ENCODE results near the gene INTS4.
"Not testable (repeated sequence)": the region's sequence is repeated elsewhere in the genome, so short reads cannot be mapped to it uniquely, and the experiment has no call there.

Gene INTS4

DNA sequence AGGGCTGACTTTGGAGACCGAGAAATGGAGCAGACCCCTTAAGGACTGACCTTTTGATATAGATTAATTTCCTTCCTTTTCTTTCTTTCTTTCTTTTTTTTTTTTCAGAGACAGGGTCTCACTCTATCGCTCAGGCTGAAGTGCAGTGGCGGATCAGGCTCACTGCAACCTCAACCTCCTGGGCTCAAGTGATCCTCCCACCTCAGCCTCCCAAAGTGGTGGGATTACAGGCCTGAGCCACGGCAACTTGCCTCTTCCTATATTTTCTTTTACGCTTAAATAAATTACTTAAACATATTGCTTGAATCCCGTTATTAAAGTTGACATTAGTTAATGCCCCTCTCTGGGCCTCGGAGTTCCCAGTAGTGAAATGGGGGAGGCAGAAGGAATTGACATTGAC lies 29.0 kb upstream of the INTS4 start:
- no peak for DNase-seq

DNA sequence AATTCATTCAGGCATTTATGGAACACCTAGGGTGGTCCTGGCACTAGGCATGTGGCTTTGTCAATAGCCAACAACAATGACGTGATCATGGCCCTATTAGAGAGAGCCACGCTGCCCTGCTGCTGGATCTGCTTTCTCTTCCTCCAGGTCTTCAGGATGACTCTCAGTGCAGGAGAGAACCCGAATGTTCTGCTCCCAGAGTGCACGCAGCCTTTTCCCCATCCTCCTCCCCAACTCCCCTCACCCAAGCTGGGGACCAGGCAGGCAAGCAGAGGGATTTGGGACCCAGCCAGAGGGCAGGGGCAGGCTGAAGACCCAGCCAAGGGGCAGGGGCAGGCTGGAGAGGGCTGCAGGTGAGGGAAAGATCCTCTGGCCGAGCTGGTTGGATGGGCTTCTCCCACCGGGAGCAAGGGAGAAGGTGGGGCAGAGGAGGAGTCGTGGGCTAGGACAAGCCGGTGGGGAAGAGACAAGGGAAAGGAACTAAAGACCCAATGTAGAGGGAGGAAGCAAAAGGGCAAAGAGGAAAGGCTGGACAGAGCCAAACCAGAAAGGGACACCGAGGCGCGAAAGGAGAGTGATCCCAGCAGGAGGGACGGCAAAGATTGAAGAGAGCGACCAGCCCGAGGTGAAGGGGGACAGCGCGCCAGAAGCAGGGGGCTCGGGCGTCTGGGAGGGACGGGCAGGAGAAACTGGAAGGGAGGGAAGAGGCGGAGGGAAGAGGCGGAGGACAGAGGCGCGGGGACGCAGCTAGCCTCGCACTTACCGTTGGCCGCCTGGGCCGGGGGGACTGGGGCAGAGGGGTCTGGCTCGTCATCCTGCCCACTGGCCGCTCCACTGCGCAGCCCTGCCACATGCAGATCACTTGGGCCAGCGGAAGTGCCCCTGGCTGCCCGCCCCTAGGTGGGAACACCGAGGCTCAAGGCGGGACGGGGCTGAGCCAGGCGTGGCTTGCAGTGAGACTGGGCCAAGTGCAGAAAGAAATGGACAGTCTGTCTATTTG lies 28.2 kb upstream of the INTS4 start, which contains the start of gene KCTD14:
KCTD14 (minus strand) TSS at position 880 of the 1,000 bp plus-strand sequence; CDS start at position 853, 27 bp downstream.
- DNase-seq: no peak

GRCh38 chr11:78021611-78022010 lies 27.1 kb upstream of the INTS4 start:
- no peak for DNase-seq

GRCh38 chr11:78020246-78020645 lies 25.8 kb upstream of the INTS4 start:
- no peak for DNase-seq

GRCh38 chr11:78019808-78020207 lies 25.3 kb upstream of the INTS4 start:
- DNase-seq: no peak

- DNase-seq: no peak
Measured at GRCh38 chr11:78015878-78016277, 21.4 kb upstream of the INTS4 start.

DNA sequence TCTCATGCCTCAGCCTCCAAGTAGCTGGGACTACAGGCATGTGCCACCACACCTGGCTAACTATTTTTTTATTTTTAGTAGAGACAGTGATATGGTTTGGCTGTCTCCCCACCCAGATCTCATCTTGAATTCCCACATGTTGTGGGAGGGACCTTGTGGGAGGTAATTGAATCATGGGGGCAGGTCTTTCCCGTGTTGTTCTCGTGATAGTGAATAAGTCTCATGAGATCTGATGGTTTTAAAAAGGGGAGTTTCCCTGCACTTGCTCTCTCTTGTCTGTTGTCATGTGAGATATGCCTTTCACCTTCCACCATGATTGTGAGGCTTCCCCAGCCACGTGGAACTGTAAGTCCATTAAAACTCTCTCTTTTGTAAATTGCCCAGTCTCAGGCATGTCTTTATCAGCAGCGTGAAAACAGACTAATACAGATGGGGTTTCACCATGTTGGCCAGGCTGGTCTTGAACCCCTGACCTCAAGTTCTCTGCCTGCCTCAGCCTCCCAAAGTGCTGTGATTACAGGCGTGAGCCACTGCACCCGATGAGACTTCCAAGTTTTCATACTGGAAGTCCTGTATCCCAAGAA lies 20.6 kb upstream of the INTS4 start:
- DNase-seq: not testable (repeated sequence)

- DNase-seq: no peak
Measured at GRCh38 chr11:78011301-78011700, 16.8 kb upstream of the INTS4 start.

GRCh38 chr11:78010755-78011154 lies 16.3 kb upstream of the INTS4 start:
- DNase-seq: no peak

DNA sequence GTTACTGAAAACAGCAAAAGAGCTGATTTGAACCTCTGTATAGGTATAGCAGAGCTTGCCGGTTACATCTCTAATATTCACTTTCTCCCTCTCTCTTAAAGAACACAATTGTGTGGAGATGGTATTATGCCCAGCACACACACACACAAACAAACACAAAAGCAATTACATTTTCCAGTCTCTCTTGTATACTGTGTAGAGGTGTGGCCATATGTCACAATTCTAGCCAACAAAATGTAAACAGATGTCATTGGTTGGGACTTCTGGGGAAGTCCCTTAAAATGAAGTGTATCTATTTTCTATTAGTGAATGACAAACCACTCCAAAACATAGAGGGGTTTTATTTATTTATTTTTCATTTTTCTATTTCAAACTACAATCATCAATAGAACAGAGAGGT lies 15.8 kb upstream of the INTS4 start:
- no peak for DNase-seq

DNA sequence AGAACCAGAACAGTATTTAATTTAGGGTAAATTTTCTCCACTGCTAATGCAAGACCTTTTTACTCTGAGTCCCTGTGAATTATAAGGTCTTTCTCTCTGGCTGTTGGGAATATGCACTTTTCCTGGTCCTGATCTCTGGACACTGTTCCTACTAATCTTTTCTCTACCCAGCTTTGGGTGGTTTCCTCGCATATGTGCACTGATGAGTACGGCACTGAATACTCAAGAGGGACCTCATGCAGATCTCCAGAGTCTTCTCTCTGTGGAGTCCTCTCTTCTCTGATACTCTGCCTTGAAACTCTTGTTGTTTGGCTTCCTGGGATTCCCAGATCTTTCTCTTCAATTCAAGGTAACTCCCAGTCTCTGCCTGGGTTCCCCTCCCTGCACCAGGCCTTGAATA lies 14.6 kb upstream of the INTS4 start:
- DNase-seq: no peak

DNA sequence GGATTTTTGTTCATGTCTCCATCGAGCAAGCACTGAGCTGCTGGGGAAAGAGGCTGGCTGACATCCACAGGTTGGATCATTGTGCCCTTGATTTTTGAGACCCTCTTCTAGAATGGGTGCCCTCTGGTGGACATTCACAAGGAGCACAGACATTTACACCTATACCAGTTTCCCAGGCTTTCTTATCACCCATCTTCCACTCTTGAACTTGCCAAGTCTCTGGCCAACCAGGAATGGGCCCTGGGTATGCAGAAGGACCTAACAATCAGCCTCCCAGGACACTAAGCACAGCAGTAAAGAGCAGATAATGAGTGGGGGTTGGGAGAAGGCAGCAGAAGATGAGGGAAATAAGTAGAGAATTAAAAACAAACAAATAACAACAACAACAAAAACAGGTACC lies 5.7 kb upstream of the INTS4 start:
- DNase-seq: peak; percentile 60

- DNase-seq: no peak
Measured at GRCh38 chr11:77999446-78000030, 5.1 kb upstream of the INTS4 start.

DNA sequence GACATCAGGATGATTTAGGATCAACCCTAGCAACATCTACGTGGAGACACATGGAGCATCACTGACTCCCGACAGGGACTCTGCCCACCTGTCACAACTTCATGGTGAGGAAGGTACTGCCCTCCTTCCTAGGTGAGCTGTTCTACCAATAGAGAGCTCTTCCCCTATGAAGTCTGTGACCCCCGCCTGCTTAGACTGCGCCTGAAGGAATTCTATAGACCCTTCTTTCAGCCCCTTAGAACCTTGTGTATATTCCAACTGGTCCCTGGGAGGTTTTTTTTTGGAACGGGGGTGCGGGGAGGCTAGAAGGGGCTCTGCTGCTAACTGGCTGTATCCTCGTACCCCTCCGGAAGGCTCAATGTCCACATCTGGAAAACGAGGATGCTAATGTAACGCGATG lies 566 bp downstream of the INTS4 start:
- DNase-seq: no peak

- DNase-seq: no peak
Measured at GRCh38 chr11:77990981-77991380, 3.5 kb downstream of the INTS4 start.

DNA sequence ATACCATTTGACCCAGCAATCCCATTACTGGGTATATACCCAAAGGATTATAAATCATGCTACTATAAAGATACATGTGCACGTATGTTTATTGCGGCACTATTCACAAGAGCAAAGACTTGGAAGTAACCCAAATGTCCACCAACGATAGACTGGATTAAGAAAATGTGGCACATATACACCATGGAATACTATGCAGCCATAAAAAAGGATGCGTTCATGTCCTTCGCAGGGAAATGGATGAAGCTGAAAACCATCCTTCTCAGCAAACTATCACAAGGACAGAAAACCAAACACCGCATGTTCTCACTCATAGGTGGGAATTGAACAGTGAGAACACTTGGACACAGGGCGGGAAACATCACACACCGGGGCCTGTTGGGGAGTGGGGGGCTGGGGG lies 8.0 kb downstream of the INTS4 start:
- not testable (repeated sequence) for DNase-seq

DNA sequence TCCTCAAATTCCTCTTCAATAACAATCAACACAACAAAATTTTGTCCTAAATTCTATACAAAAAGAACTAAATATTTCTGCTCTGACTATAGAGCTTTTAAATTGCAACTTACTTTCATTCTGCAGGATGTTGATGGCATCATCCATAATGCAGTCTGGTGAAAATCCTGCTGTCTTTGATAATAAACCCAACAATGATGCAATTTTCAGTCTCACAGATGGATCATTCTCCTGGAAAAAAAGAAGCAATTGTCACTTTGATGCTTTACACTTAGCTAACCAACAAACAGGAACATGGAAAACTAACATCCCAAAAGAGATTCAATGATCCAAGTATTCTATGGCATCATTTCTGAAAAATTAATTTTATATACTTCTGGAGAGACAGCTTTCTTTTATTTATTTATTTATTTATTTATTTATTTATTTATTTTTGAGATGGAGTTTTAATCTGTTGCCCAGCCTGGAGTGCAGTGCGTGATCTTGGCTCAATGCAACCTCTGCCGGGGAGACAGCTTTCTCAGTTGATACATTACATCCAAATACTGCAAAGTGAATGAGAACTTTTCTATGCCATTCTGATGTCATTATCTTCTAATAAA lies 13.0 kb downstream of the INTS4 start:
- DNase-seq: no peak

DNA sequence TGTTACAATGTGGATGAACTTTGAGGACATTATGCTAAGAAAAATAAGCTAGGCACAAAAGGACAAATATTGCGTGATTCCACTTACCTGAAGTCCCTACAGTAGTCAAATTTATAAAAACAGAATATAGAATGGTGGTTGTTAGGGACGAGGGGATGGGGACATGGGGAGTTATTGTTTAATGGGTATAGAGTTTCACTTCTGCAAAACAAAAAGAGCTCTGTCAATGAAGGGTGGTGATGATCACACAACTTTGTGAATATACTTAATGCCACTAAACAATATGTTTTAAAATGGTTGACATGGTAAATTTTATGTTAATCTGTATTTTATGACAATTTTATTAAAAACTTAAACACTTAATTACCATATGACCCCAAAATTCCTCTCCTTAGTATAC lies 26.1 kb downstream of the INTS4 start:
- DNase-seq: no peak

- no peak for DNase-seq
Measured at GRCh38 chr11:77967753-77968152, 26.7 kb downstream of the INTS4 start.

DNA sequence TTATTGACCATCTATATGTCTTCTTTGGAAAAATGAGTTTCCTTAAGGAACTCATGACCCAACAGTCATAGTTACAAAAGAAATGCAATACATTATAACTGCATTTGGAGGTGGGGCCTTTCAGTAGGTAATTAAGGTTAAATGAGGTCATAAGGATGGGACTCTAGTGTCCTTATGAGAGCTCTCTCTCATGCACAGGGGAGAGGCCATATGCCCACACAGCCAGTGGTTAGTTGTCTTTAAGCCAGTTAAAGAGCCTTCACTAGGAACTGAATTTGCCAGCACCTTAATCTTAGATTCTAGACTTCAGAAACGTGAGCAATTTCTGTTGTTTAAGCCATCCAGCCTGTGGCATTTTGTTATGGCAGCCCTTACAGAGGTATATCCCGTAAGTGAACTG lies 27.3 kb downstream of the INTS4 start:
- no peak for DNase-seq

- no peak for DNase-seq
Measured at GRCh38 chr11:77966338-77966737, 28.1 kb downstream of the INTS4 start.

GRCh38 chr11:77959434-77959833 lies 35.0 kb downstream of the INTS4 start:
- DNase-seq: no peak

DNA sequence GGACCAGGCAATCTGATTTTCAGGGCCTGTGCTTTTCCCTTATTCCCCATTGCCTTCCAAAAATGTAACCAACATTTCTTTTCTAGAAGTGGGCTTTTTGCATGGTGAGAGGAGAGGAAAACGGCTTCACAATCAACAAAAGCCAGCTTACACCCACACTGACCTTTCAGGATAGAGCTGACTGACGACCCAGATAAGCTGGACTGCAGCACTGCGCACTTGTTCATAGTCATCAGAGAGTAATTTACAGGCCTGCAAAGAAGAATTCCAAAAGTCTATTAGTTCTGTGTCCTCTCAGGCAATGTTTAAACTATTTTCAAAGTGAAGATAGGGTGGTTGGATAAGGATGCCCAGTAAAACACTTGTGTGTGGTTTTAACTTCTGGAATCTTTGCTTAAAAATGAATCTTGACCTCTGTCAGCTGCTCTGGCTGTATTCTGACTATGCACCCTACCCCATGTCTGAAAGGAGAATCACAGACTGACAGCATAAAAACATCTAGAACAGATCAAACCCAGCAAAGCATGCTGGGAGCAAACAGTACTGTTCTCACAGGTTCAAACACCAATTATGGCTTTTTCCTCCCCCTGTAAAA lies 35.8 kb downstream of the INTS4 start:
- DNase-seq: not testable (repeated sequence)

Data from NCI-H1417 treated with DMSO at 0.1 percent for 48 hours (cell line).